ENCODE data around the gene TCF12. TPM values are rescaled to one million over a fixed set of nuclear protein-coding genes. Genes with fewer than 3 reads are reported as not detected.
A peak's percentile ranks its signal among the peaks of the same experiment; 100 is the strongest.
"Not testable (repeated sequence)": the region's sequence is repeated elsewhere in the genome, so short reads cannot be mapped to it uniquely, and the experiment has no call there.

TCF12 gene
- total RNA-seq, 1 donor from 2014 or later = 207 TPM

DNA sequence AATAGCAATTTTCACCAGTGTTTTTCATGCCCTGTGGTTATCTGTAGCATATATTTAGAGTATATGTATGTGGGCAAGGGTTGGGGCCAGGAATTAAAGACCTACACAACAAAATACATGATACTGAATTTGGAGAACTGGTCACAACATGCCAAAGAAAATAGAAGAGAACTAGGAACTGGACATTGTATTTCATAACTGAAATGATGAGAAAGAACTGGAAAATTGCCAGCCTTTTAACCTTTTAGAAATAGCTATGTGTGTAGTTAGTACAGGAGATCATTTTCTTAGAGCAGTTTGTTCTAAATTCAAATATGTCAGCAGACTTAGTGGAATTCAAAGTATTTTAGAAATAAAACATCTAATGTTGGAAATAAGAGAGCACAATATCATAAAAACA, 230.8 kb downstream of the TCF12 start:
- TF ChIP-seq, protein P1, sequence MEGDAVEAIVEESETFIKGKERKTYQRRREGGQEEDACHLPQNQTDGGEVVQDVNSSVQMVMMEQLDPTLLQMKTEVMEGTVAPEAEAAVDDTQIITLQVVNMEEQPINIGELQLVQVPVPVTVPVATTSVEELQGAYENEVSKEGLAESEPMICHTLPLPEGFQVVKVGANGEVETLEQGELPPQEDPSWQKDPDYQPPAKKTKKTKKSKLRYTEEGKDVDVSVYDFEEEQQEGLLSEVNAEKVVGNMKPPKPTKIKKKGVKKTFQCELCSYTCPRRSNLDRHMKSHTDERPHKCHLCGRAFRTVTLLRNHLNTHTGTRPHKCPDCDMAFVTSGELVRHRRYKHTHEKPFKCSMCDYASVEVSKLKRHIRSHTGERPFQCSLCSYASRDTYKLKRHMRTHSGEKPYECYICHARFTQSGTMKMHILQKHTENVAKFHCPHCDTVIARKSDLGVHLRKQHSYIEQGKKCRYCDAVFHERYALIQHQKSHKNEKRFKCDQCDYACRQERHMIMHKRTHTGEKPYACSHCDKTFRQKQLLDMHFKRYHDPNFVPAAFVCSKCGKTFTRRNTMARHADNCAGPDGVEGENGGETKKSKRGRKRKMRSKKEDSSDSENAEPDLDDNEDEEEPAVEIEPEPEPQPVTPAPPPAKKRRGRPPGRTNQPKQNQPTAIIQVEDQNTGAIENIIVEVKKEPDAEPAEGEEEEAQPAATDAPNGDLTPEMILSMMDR (conservative IDR thresholded peaks at IDR 0.05) = no peak
- Mint-ChIP-seq H3K27ac (ENCODE audit: unreplicated experiment) (no peak overlapping the region), H3K4me3 (no peak overlapping the region), H3K4me1 (peaks cover 29% of the 10 kb centered on the region), H3K36me3 (ENCODE audit: low read depth) (peaks cover 28% of the 10 kb centered on the region), H3K27me3 (ENCODE audit: low read depth) (no peaks in the 10 kb centered on the region), H3K9me3 (peaks cover 8% of the 10 kb centered on the region)
- no peak for DNase-seq (ENCODE audit: low read depth, low spot score)

DNA sequence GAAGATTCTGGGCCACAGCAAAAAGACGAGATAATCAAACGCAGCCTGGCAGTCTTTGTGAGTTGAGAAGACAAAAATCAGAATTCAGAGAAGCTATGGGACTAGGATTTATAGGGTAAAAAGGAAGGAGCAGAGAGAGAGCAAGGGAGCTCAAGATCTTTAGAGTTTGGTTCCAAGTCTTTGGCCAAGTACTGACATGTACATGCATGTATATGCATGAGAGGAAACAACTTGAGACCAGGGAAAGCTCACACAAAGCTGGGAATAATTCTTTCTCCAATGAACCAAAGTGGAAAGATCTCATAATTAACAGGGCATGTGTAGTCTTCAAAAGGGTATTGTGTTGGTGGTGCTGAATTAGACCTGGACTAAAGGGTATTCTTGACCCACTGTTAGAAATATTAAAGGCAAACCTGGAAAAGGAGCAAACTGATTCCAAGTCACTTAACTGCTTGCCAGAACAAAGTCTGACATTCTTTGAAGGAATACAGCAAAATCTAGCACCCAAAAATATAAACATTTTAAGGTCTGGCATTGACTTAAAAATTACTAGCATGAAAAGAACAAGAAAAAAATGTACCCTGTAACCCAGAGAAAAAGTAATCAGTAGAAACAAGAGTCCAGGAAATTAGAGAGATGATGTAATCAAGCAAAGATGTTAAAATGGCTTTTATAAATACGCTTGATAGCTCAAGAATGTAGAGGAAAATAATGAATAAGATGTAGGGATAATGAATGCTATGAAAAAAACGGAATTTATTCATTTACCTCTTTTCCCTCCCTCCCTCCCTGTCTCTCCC, 231.8 kb downstream of the TCF12 start:
- peaks cover 8% of the 10 kb centered on the region for H3K9me3 Mint-ChIP-seq
- peak overlapping the region; percentile 4 for H3K4me3 Mint-ChIP-seq
- H3K36me3 Mint-ChIP-seq (ENCODE audit: low read depth) = peaks cover 32% of the 10 kb centered on the region
- TF ChIP-seq, protein P1 (conservative IDR thresholded peaks at IDR 0.05) = no peak
- peaks cover 29% of the 10 kb centered on the region for H3K4me1 Mint-ChIP-seq
- DNase-seq (ENCODE audit: low read depth, low spot score) = no peak
- H3K27ac Mint-ChIP-seq (ENCODE audit: unreplicated experiment) = peak overlapping the region; percentile 28
- H3K27me3 Mint-ChIP-seq (ENCODE audit: low read depth) = no peaks in the 10 kb centered on the region

DNA sequence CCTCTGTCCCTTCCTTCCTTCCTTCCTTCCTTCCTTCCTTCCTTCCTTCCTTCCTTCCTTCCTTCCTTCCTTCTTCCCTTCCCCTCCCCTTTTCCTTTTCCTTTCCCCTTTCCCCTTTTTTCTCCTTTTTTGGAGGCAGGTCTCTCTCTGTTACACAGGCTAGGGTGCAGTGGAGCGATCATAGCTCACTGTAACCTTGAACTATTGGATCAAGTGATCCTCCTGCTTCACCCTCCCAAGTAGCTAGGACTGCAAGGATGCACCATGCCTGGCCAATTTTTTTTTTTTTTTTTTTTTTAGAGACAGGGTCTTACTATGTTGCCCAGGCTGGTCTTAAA, 232.4 kb downstream of the TCF12 start:
- not testable (repeated sequence) for H3K4me3 Mint-ChIP-seq; H3K27ac Mint-ChIP-seq (ENCODE audit: unreplicated experiment); DNase-seq (ENCODE audit: low read depth, low spot score); H3K27me3 Mint-ChIP-seq (ENCODE audit: low read depth); H3K9me3 Mint-ChIP-seq
- peaks cover 32% of the 10 kb centered on the region for H3K36me3 Mint-ChIP-seq (ENCODE audit: low read depth)
- H3K4me1 Mint-ChIP-seq = peaks cover 29% of the 10 kb centered on the region

DNA sequence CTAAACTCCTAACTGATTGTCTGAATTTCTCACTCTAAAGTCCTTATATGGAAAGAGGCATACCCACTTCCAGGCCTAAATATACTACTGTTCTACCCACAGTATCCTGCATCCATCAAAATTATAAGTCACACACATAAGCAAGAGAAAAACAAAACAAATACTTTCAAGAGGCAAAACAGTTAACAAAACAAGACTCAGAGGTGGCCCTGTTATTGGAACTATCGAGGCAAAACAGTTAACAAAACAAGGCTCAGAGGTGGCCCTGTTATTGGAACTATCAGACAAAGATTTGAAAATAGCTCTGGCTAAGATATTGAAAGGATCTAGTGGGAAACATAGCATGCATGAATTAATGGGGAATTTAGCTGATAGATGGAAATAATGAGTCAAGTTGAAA, 233.7 kb downstream of the TCF12 start:
- Mint-ChIP-seq H3K4me1 (peaks cover 22% of the 10 kb centered on the region), H3K27ac (ENCODE audit: unreplicated experiment) (no peak overlapping the region), H3K36me3 (ENCODE audit: low read depth) (peaks cover 32% of the 10 kb centered on the region), H3K27me3 (ENCODE audit: low read depth) (no peaks in the 10 kb centered on the region), H3K4me3 (no peak overlapping the region), H3K9me3 (peaks cover 8% of the 10 kb centered on the region)
- TF ChIP-seq, protein P1 (conservative IDR thresholded peaks at IDR 0.05) = no peak
- DNase-seq (ENCODE audit: low read depth, low spot score) = no peak

DNA sequence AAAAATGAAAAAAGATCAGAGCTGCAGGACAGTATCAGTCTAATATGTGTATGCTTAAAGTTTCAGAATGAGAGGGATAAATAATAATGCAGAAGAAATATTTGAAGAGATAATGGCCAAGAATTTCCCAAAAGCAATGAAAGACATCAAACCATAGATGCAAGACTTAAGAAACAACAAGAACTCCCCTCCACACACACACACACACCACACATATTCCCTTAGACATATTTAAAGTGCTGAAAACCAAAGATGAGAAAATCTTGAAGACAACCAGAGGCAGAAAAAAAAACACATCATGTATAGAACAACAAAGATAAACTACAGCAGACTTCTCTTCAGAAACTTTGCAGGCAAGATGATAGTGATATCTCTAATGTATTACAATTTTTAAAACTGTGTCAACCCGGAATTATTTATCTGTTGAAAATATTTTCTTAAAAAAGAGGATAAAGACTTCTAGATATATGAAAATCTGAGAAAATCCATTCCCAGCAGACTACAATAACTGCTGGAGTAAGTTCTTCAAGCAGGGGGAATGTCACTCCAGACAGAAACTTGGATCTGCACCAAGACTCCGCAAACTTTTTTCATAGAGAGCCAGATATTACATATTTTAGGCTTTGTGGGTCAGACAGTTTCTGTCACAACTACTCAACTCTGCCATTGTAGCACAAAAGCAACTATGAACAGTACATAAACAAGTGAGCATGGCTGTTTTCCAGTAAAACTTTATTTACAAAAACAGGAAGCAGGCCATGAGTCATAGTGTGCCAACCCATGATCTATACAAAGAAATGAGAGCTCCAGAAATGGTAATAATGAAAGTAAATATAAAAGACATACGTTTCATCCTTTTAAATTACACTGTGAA, 234.5 kb downstream of the TCF12 start:
- no peak for DNase-seq (ENCODE audit: low read depth, low spot score)
- Mint-ChIP-seq H3K27me3 (ENCODE audit: low read depth) (no peaks in the 10 kb centered on the region), H3K4me1 (peaks cover 19% of the 10 kb centered on the region), H3K4me3 (no peak overlapping the region), H3K9me3 (peaks cover 8% of the 10 kb centered on the region), H3K36me3 (ENCODE audit: low read depth) (peaks cover 32% of the 10 kb centered on the region), H3K27ac (ENCODE audit: unreplicated experiment) (no peak overlapping the region)
- TF ChIP-seq, protein P1 (conservative IDR thresholded peaks at IDR 0.05) = no peak
